HG02981 (cell line): Measurements from ENCODE around the gene TCERG1.
"Not testable (repeated sequence)": the region's sequence is repeated elsewhere in the genome, so short reads cannot be mapped to it uniquely, and the experiment has no call there.

Experiments
- ATAC-seq: cut with Tn5 transposase; IDR thresholded peaks from one replicate; pipeline ENCODE4 v1.9.1; 2021; ENCODE audit warnings: mild to moderate bottlenecking, moderate library complexity; ENCODE audit not compliant: unreplicated experiment

The TCERG1 gene

GRCh38 chr5:146519554-146519953 is 72.4 kb downstream of the TCERG1 start:
- ATAC-seq, result no peak

DNA sequence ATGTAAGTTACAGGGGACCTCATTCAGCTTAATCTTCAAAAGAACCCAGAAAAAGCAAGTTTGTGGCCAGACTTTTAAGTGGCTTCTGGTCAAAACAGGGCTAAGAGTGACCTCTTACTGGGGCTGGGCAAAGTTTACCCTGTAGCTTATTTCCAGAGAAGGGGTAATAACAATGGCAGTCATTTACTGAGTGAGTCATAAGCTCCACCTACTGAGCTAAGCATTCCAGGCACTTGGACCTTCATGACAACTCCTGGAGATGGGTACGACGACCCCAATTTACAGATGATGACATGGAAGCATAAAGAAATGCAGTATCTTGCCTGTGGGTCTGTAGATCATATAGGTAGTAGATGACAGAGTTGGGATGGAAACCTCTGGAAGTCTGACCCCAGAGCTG is 73.6 kb downstream of the TCERG1 start:
- no peak for ATAC-seq

GRCh38 chr5:146521403-146522106 is 74.4 kb downstream of the TCERG1 start:
- no peak for ATAC-seq

GRCh38 chr5:146523698-146524097 is 76.6 kb downstream of the TCERG1 start:
- no peak for ATAC-seq

GRCh38 chr5:146527785-146528184 is 80.7 kb downstream of the TCERG1 start:
- ATAC-seq, result no peak

- ATAC-seq, result no peak
Observed at GRCh38 chr5:146528236-146528635, 81.1 kb downstream of the TCERG1 start.

- peak; percentile 74 for ATAC-seq
Observed at GRCh38 chr5:146529984-146530383, 82.9 kb downstream of the TCERG1 start.

DNA sequence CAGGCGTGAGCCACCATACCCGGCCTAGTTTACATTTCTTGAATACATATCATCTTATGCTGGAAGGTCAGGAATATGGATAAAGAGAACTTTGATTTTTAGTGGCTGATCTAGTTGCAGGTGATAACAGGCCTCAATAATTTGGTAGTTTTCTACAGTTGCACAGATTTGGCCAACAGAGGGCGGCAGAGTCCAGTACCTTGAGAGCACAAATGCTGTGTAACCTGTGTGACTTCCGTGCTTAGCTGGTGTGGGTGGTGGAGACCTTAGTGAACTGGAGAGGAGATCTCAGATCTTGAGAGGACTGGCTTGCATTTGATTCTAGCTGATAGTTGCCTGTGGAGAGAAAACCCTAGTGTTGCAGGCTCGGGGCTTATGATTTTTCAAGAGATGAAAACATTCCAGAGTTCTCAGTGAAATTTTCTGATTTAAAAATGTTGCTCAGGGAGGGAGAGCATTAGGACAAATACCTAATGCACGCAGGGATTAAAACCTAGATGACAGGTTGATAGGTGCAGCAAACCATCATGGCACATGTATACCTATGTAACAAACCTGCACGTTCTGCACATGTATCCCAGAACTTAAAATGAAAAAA is 86.2 kb downstream of the TCERG1 start:
- ATAC-seq, result peak; percentile 95

GRCh38 chr5:146533882-146534281 is 86.7 kb downstream of the TCERG1 start:
- ATAC-seq, result no peak

DNA sequence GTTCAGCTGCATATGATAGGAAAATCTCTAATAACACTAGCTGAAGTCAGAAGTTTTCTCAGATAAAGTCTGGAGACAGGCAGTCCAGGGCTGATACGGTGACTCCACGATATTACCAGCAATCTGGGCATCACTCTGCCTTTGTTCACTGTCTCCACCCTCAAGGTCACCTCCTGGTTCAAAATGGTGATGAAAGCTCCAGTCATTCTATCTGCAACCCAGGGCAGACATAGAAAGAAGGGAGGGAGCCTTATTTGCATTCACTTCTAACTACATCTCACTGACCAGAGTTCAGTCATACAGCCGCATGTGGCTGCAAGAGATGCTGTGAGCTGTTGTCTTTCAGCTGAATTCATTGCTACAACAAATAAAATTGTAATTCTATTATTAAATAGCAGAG is 91.3 kb downstream of the TCERG1 start:
- no peak for ATAC-seq

DNA sequence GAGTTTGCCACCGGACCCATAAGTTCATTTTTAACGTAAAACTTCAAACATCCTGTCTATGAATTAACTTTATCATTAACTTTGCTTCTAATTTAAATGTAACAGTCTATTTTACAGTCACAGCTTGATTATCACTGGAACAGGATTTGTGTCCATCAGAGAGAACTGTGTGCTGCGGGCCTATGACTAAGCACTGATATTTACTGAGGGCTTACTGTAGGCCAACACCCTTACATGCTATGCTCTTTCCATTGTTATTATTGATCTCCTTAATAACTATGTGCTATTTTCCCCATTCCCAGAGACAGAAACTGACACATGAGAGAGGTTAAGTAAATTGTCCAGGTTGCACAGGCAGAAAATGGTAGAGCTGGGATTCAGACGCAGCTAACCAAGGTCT is 92.8 kb downstream of the TCERG1 start:
- ATAC-seq, result no peak

DNA sequence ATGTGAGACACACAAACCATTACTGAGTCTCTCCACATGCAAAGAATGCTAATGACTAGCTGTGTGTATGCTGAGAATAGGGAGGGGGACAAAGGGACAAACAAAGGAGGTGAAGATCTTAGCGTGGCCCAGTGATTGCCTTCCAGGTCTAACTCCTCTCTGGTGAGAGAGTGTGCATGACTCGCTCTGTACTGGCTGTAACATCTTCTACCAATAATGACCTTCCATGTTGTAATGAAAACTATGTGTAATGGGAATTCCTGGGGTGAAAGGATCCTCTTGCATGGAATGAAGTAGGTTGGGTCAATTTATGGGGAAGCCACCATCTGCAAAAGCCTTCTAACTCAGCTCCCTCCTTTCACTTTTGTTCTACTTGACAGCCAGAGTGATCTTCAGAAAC is 93.3 kb downstream of the TCERG1 start:
- no peak for ATAC-seq

DNA sequence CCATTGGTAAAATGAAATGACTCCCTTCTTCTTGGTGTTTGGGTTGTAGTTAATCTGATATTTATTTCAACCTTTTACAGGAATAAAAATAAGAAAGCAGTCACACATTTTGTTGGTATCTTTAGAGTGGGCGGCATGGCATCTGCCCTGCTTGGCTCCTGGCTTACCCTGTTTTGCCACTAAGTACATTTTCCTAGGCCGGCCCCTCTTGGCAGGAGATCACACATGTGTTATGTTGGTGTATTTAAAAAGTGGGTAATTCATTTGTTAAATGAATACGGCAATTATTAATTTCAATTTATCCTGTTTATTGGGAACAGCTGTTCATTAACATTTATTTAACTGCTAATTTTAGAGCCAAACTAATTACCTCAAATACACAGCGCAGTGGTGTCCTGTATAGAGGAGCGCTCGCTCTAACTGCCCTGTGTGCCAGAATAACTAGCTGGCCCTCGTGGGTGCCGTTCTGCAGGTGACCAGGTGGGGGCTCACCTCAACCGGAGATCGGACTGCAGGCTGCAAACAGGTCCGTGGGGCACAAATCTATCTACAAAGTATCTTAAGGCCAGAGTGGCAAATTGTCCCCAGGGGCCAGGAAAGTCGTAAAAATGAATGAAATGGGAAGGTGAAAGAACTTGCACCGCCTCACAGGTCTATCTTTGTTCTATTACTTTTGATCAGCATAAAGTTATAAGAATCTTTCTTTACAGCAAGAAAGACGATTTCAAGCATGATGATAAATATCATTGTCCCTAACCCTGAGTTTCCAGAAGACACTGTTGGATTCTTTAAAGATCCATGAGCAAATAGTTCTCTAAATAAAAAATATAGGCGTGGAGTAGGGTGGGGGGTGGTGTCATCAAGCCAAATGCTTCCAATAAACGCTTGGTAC is 95.1 kb downstream of the TCERG1 start:
- ATAC-seq, result peak; percentile 98

GRCh38 chr5:146544232-146544631 is 97.1 kb downstream of the TCERG1 start:
- ATAC-seq, result no peak

- ATAC-seq, result no peak
Observed at GRCh38 chr5:146548781-146549449, 101.8 kb downstream of the TCERG1 start.

DNA sequence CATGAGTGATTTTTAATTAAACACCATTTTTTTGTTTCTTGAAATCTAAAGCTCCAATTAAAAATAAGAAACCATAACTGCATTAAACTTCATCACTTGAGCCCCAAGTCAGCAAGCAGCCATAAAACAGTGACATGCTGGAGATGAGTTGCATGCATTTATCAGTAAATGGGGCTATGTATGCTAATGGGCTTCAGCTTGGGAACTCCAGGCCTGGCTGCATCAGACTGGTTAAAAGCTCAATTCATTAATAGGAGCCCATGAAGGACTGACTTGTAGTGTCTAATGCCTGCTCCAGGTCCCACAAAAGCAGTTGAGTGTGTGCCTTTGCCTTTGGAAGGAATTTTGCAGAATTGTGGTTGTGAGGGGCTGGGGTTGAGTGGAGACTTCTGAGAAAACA is 102.5 kb downstream of the TCERG1 start:
- ATAC-seq, result no peak

DNA sequence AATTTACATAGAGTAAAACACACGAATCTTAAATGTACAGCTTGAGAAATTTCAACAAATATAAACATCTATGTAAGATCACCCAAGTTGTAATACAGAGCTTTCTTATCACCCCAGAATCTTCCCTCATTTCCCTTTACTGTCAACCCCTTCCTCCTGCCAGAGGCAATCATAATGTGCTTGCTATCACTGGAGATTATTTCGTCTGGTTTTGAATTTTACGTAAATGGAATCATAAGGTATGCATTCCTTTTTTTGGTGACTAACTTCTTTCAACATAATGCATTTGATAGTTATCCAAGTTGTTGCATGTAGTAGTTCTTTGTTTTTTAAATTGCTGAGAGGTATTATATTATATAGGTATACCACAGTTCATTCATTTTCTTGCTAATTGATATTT is 106.3 kb downstream of the TCERG1 start:
- ATAC-seq, result no peak

DNA sequence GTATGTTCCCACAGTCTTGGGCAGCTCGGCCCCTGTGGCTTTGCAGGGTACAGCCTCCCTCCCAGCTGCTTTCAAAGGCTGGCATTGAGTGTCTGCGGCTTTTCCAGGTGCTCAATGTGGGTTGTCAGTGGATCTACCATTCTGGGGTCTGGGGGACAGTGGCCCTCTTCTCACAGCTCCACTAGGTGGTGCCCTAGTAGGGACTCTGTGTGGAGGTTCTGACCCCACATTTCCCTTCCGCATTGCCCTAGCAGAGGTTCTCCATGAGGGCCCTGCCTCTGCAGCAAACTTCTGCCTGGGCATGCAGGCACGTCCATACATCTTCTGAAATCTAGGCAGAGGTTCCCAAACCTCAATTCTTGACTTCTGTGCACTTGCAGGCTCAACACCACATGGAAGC is 109.8 kb downstream of the TCERG1 start:
- ATAC-seq, result not testable (repeated sequence)

DNA sequence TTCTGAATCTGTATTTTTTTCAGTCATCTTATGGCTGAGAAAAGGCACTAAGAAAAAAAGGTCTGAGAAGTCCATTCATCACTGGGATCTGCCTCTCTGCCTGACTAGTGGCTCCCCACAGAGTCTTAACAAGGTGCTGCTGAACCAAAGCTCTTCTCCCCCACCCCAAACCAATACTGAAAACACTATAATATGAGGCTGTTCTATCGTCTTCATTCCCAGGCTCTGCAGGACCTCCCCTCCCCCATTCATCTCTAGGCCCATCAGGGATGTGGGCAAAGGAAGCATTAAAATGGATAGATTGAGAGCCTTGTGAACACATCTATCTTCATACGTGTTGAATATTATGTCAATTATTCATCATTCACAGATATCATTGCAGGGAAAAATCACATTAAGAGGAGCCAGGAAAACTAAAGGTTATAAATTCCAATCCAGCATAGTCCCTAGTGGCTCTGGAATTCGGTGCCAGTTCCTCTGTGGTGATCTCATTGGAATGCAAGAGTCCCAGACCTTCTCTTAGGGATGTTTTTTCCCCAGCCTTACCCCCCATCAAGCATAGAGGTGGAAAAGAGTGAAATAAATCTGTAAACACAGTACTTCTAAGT is 113.2 kb downstream of the TCERG1 start:
- ATAC-seq, result no peak
